ENCODE results near the gene IGF1R. TPM values are rescaled to one million over a fixed set of nuclear protein-coding genes. Genes with fewer than 3 reads are reported as not detected.

The IGF1R gene
- total and polyA plus RNA-seq, 2 of the 13 experiments (the other 11 are each of a cell fraction or from before 2014, with no cell fraction given), result 15.9 to 18.4 TPM

- peak; percentile 91 for TF ChIP-seq ISL2 (CRISPR knock-in tag; IDR thresholded peaks at IDR 0.05)
- TF ChIP-seq TAF1 (CRISPR knock-in tag; IDR thresholded peaks at IDR 0.05), result no peak
- TF ChIP-seq SMYD3 (CRISPR knock-in tag; IDR thresholded peaks at IDR 0.05), result no peak
- no peak for TF ChIP-seq CREB3 (CRISPR knock-in tag; IDR thresholded peaks at IDR 0.05)
- no peak for TF ChIP-seq ZNF589 (CRISPR knock-in tag; conservative IDR thresholded peaks at IDR 0.05)
- TF ChIP-seq ZNF780A (CRISPR knock-in tag; IDR thresholded peaks at IDR 0.05), result 0 out of 2 replicates have a peak, but pooled peaks have one; percentile 30
- TF ChIP-seq ZNF740 (CRISPR knock-in tag; IDR thresholded peaks at IDR 0.05), result no peak
- no peak for TF ChIP-seq ZNF678 (CRISPR knock-in tag; IDR thresholded peaks at IDR 0.05)
- peak; percentile 84 for TF ChIP-seq ERF (CRISPR knock-in tag; IDR thresholded peaks at IDR 0.05)
- TF ChIP-seq GFI1 (CRISPR knock-in tag; IDR thresholded peaks at IDR 0.05; ENCODE audit: borderline replicate concordance), result no peak
- 0 out of 2 replicates have a peak, but pooled peaks have one; percentile 50 for TF ChIP-seq NKX3-1 (CRISPR knock-in tag; IDR thresholded peaks at IDR 0.05)
- 0 out of 2 replicates have a peak, but pooled peaks have one; percentile 25 for TF ChIP-seq ZBTB43 (CRISPR knock-in tag; conservative IDR thresholded peaks at IDR 0.05)
- peak; percentile 72; the same call in 1 of the 2 replicates for TF ChIP-seq SALL2 (CRISPR knock-in tag; IDR thresholded peaks at IDR 0.05)
- TF ChIP-seq FOXA1 (IDR thresholded peaks at IDR 0.05), result peak; percentile 61; the same call in 1 of the 2 replicates
- TF ChIP-seq FOXA1 (CRISPR knock-in tag; IDR thresholded peaks at IDR 0.05), result peak; percentile 97
- TF ChIP-seq ZNF20 (CRISPR knock-in tag; IDR thresholded peaks at IDR 0.05), result no peak
- no peak for TF ChIP-seq ZNF557 (CRISPR knock-in tag; IDR thresholded peaks at IDR 0.05)
- TF ChIP-seq ZNF280B (CRISPR knock-in tag; IDR thresholded peaks at IDR 0.05; ENCODE audit: borderline replicate concordance), result no peak
- no peak for TF ChIP-seq ZNF382 (CRISPR knock-in tag; IDR thresholded peaks at IDR 0.05; ENCODE audit: borderline replicate concordance)
- peak; percentile 91; the same call in 1 of the 2 replicates for TF ChIP-seq FOXK1 (CRISPR knock-in tag; IDR thresholded peaks at IDR 0.05; ENCODE audit: borderline replicate concordance, low read depth)
- no peak for TF ChIP-seq CC2D1A (CRISPR knock-in tag; IDR thresholded peaks at IDR 0.05)
- peak; percentile 78; the same call in 1 of the 2 replicates for TF ChIP-seq HNF1A (IDR thresholded peaks at IDR 0.05; ENCODE audit: low read depth)
- peak; percentile 78; the same call in 1 of the 2 replicates for TF ChIP-seq HNF1A (CRISPR knock-in tag; IDR thresholded peaks at IDR 0.05; ENCODE audit: borderline replicate concordance)
Observed at GRCh38 chr15:98812716-98813446, 164.5 kb downstream of the IGF1R start (continued).
